Measurements from ENCODE around the gene C19orf81.
A peak's percentile ranks its signal among the peaks of the same experiment; 100 is the strongest.
"Not testable (repeated sequence)": the region's sequence is repeated elsewhere in the genome, so short reads cannot be mapped to it uniquely, and the experiment has no call there.

Gene C19orf81

DNA sequence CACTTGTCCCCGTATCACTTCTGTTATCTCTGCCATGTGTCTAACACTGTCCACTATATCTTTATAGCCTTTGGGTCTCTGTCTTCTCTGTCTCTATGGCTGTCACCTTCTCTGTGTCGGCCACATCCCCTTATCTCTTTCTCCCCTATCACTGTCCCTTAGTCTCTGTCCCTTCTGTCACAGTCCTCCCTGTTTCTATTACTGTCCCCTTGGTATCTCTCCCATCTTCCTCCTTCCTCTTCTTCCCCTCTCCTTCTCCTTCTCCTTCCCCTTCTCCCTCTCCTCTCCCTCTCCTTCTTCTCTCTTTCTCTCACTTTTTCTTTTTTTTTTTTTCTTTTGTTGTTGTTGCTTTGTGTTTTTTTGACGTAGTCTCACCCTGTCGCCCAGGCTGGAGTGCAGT is 46.3 kb upstream of the C19orf81 start:
- Histone ChIP-seq H3K4me1 (ENCODE audit: control insufficient read depth, insufficient read depth, low read length) (peaks cover 2% of the 10 kb centered on the region; the same call in 1 of the 2 replicates), H3K27ac (ENCODE audit: extremely low read depth, low read depth, low read length) (no peak overlapping the region), H3K9me3 (ENCODE audit: control insufficient read depth, insufficient read depth, low read depth, low read length) (no peaks in the 10 kb centered on the region), H3K4me3 (ENCODE audit: low read depth, low read length) (no peak overlapping the region), H3K36me3 (ENCODE audit: control insufficient read depth in 2 of 2, insufficient read depth in 1 of 2, low read length in 2 of 2) (no peaks in the 10 kb centered on the region)
- POLR2A ChIA-PET = no interaction called here
- TF ChIP-seq, protein P1, sequence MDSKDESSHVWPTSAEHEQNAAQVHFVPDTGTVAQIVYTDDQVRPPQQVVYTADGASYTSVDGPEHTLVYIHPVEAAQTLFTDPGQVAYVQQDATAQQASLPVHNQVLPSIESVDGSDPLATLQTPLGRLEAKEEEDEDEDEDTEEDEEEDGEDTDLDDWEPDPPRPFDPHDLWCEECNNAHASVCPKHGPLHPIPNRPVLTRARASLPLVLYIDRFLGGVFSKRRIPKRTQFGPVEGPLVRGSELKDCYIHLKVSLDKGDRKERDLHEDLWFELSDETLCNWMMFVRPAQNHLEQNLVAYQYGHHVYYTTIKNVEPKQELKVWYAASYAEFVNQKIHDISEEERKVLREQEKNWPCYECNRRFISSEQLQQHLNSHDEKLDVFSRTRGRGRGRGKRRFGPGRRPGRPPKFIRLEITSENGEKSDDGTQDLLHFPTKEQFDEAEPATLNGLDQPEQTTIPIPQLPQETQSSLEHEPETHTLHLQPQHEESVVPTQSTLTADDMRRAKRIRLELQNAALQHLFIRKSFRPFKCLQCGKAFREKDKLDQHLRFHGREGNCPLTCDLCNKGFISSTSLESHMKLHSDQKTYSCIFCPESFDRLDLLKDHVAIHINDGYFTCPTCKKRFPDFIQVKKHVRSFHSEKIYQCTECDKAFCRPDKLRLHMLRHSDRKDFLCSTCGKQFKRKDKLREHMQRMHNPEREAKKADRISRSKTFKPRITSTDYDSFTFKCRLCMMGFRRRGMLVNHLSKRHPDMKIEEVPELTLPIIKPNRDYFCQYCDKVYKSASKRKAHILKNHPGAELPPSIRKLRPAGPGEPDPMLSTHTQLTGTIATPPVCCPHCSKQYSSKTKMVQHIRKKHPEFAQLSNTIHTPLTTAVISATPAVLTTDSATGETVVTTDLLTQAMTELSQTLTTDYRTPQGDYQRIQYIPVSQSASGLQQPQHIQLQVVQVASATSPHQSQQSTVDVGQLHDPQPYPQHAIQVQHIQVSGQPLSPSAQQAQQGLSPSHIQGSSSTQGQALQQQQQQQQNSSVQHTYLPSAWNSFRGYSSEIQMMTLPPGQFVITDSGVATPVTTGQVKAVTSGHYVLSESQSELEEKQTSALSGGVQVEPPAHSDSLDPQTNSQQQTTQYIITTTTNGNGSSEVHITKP (tag by site-specific recombination; IDR thresholded peaks at IDR 0.05) = no peak
- TF ChIP-seq ZNF776 (tag by site-specific recombination; IDR thresholded peaks at IDR 0.05; ENCODE audit: borderline replicate concordance) = no peak
- TF ChIP-seq ZNF366 (tag by site-specific recombination; conservative IDR thresholded peaks at IDR 0.05) = peak; percentile 37; the same call in 1 of the 2 replicates
- TF ChIP-seq ZNF624 (tag by site-specific recombination; IDR thresholded peaks at IDR 0.05) = no peak
- TF ChIP-seq PRDM1 (tag by site-specific recombination; IDR thresholded peaks at IDR 0.05) = peak; percentile 72
- TF ChIP-seq, protein P2, sequence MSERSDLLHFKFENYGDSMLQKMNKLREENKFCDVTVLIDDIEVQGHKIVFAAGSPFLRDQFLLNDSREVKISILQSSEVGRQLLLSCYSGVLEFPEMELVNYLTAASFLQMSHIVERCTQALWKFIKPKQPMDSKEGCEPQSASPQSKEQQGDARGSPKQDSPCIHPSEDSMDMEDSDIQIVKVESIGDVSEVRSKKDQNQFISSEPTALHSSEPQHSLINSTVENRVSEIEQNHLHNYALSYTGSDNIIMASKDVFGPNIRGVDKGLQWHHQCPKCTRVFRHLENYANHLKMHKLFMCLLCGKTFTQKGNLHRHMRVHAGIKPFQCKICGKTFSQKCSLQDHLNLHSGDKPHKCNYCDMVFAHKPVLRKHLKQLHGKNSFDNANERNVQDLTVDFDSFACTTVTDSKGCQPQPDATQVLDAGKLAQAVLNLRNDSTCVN (tag by site-specific recombination; optimal IDR thresholded peaks at IDR 0.05) = no peak
- no peak for TF ChIP-seq ZNF837 (tag by site-specific recombination; IDR thresholded peaks at IDR 0.05)
- TF ChIP-seq HOXC10 (CRISPR knock-in tag; IDR thresholded peaks at IDR 0.05) = no peak
- no peak for TF ChIP-seq ZXDB (tag by site-specific recombination; IDR thresholded peaks at IDR 0.05)
- no peak for TF ChIP-seq ZNF558 (tag by site-specific recombination; IDR thresholded peaks at IDR 0.05)
- TF ChIP-seq ZBTB17 (tag by site-specific recombination; IDR thresholded peaks at IDR 0.05) = no peak
- CTCF ChIA-PET = no interaction called here

DNA sequence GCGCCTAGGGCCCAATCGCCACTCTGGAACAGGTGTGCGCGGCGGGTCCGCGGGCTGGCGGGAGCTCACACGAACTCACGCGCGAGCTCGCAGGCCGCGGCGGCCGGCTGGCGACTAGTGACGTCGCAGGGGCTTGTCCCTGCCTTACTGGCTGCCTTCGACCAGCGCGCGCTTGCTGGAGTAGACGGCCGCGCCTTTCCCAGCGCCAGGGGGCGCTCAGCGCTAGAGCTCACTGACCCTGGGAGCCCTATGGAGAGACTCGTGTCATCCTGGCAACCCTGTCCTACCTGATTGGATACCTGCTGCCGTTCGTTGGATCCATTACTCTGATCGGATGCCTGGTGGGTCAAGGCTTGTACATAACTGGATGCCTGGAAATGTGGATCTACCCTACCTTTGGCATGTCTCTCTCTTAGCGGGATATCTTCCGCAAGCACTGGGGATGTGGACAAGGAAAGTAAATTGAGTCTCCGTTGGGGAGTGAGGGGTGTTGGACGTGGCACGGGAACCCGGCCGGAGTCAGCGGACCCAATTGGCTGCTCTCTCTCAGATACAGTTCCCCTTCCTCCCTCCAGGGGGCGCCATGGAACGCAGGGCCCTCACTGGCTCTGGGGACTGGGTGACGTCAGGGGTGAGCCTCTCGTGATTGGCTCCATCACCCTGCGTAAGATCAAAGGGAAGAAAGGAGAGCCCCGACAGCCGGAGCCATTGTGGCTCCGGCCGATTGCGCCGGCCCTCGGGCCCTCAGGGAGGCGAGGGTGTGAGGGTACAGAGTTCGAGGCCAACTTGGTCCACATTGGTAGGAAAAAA is 44.8 kb upstream of the C19orf81 start:
- H3K4me1 ChIP-seq (ENCODE audit: control insufficient read depth, insufficient read depth, low read length); H3K9me3 ChIP-seq (ENCODE audit: control insufficient read depth, insufficient read depth, low read depth, low read length); CTCF ChIA-PET; POLR2A ChIA-PET; H3K36me3 ChIP-seq (ENCODE audit: control insufficient read depth in 2 of 2, insufficient read depth in 1 of 2, low read length in 2 of 2); H3K27ac ChIP-seq (ENCODE audit: extremely low read depth, low read depth, low read length); H3K4me3 ChIP-seq (ENCODE audit: low read depth, low read length): not testable (repeated sequence)

DNA sequence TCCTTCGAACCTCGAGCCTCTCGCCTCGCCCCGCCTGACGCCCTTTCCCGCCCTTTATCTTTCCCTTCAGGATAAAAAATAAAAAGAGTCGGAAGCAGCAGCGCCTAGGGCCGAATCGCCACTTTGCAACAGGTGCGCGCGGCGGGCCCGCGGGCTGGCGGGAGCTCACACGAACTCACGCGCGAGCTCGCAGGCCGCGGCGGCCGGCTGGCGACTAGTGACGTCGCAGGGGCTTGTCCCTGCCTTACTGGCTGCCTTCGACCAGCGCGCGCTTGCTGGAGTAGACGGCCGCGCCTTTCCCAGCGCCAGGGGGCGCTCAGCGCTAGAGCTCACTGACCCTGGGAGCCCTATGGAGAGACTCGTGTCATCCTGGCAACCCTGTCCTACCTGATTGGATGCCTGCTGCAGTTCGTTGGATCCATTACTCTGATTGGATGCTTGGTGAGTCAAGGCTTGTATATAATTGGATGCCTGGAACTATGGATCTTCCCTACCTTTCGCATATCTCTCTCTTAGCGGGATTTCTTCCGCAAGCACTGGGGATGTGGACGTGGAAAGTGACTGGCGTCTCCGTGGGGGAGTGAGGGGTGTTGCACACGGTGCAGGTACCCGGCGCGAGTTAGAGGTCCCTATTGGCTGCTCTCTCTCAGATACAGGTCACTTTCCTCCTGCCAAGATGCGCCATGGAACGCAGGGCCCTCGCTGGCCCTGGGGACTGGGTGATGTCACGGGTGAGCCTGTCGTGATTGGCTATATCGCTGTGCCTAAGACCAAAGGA is 43.0 kb upstream of the C19orf81 start:
- POLR2A ChIA-PET; H3K4me1 ChIP-seq (ENCODE audit: control insufficient read depth, insufficient read depth, low read length); H3K36me3 ChIP-seq (ENCODE audit: control insufficient read depth in 2 of 2, insufficient read depth in 1 of 2, low read length in 2 of 2); H3K27ac ChIP-seq (ENCODE audit: extremely low read depth, low read depth, low read length); H3K4me3 ChIP-seq (ENCODE audit: low read depth, low read length); H3K9me3 ChIP-seq (ENCODE audit: control insufficient read depth, insufficient read depth, low read depth, low read length): not testable (repeated sequence)
- CTCF ChIA-PET = interaction anchor here (0.9 to 1.9 kb wide), 3 partner anchors 10 to 257 kb away, joined by 5 to 11 read pairs (median 5); no protein-coding TSS in a partner anchor

GRCh38 chr19:50607388-50607787 is 41.9 kb upstream of the C19orf81 start:
- TF ChIP-seq ZNF202 (tag by site-specific recombination; IDR thresholded peaks at IDR 0.05; ENCODE audit: borderline replicate concordance) (0 out of 2 replicates have a peak, but pooled peaks have one; percentile 50), YY2 (tag by site-specific recombination; IDR thresholded peaks at IDR 0.05) (0 out of 2 replicates have a peak, but pooled peaks have one; percentile 22), ZBTB11 (tag by site-specific recombination; conservative IDR thresholded peaks at IDR 0.05; ENCODE audit: low read depth) (no peak)
- CTCF ChIA-PET = interaction anchor here (0.6 to 2.5 kb wide), 31 partner anchors 8 to 317 kb away, joined by 3 to 16 read pairs (median 4); no protein-coding TSS in a partner anchor
- Histone ChIP-seq H3K36me3 (ENCODE audit: control insufficient read depth in 2 of 2, insufficient read depth in 1 of 2, low read length in 2 of 2) (no peaks in the 10 kb centered on the region), H3K9me3 (ENCODE audit: control insufficient read depth, insufficient read depth, low read depth, low read length) (no peaks in the 10 kb centered on the region), H3K4me1 (ENCODE audit: control insufficient read depth, insufficient read depth, low read length) (no peaks in the 10 kb centered on the region), H3K4me3 (ENCODE audit: low read depth, low read length) (no peak overlapping the region), H3K27ac (ENCODE audit: extremely low read depth, low read depth, low read length) (no peak overlapping the region)
- POLR2A ChIA-PET = interaction anchor here (0.6 to 1.0 kb wide), 4 partner anchors 17 to 223 kb away, joined by 4 to 7 read pairs (median 5); partner anchors contain the start of genes JOSD2 and POLD1
